WTC11 (cell line): ENCODE results near the gene ARL15. TPM values are rescaled to one million over a fixed set of nuclear protein-coding genes. Genes with fewer than 3 reads are reported as not detected.

ENCODE experiments used
- ATAC-seq: fragments of 200-7000 bp; cut with Tn5 transposase; 2 replicates; pipeline ENCODE4 v1.10.0; 2021; ENCODE audit warnings: mild to moderate bottlenecking, moderate library complexity
- CTCF ChIA-PET: fragments of 300-600 bp; sonication (Branson Sonifier 250); formaldehyde crosslinking; loops from one replicate; lab custom pipeline; 2021; ENCODE audit warnings: antibody characterized with exemption; lab: Charles Lee
- POLR2A ChIA-PET: fragments of 350-600 bp; sonication (Branson Sonifier 250); formaldehyde crosslinking; loops from one replicate; lab custom pipeline; 2021; ENCODE audit warnings: antibody characterized with exemption; lab: Charles Lee
- DNase-seq: peaks from one replicate; pipeline ENCODE4 v3.0.0; 2021; ENCODE audit warnings: low spot score
- H3K27ac Mint-ChIP-seq: 2 replicates; pipeline ENCODE4 v1.8.0; 2021; ENCODE audit warnings: mixed read lengths
- H3K27me3 Mint-ChIP-seq: 2 replicates; pipeline ENCODE4 v1.8.0; 2021; ENCODE audit warnings: low read depth, mild to moderate bottlenecking, moderate library complexity, mixed read lengths
- H3K36me3 Mint-ChIP-seq: 2 replicates; pipeline ENCODE4 v1.8.0; 2021; ENCODE audit warnings: mixed read lengths
- H3K4me1 Mint-ChIP-seq: 2 replicates; pipeline ENCODE4 v1.8.0; 2022; ENCODE audit warnings: mixed read lengths
- H3K4me3 Mint-ChIP-seq: 2 replicates; pipeline ENCODE4 v1.8.0; 2021; ENCODE audit warnings: mild to moderate bottlenecking, moderate library complexity, mixed read lengths
- H3K9me3 Mint-ChIP-seq: 2 replicates; pipeline ENCODE4 v1.8.0; 2021; ENCODE audit warnings: mixed read lengths
- CREB1 ChIP-seq: sonication (generic); formaldehyde crosslinking; IDR thresholded peaks from 2 replicates; pipeline ENCODE4 v1.8.0; 2023; ENCODE audit warnings: mild to moderate bottlenecking, missing genetic modification reagents
- ESRRA ChIP-seq: sonication (generic); formaldehyde crosslinking; IDR thresholded peaks from 2 replicates; pipeline ENCODE4 v1.8.1; 2022; ENCODE audit warnings: mild to moderate bottlenecking, missing genetic modification reagents, borderline replicate concordance
- FOXP1 ChIP-seq: sonication (generic); formaldehyde crosslinking; IDR thresholded peaks from 2 replicates; pipeline ENCODE4 v1.8.0; 2022; ENCODE audit warnings: missing genetic modification reagents, mild to moderate bottlenecking, moderate library complexity, borderline replicate concordance
- GTF2I ChIP-seq: fragments of 250-450 bp; sonication (Bioruptor Pico); conservative IDR thresholded peaks from 2 replicates; pipeline ENCODE4 v1.4.0; 2021; ENCODE audit warnings: mild to moderate bottlenecking
- HMGA2 ChIP-seq: fragments of 250-450 bp; sonication (Bioruptor Pico); IDR thresholded peaks from 2 replicates; pipeline ENCODE4 v1.4.0; 2021; ENCODE audit warnings: mild to moderate bottlenecking, moderate library complexity
- KAT7 ChIP-seq: sonication (generic); formaldehyde crosslinking; IDR thresholded peaks from 2 replicates; pipeline ENCODE4 v1.8.1; 2023; ENCODE audit warnings: missing genetic modification reagents, mild to moderate bottlenecking, borderline replicate concordance
- RORB ChIP-seq: fragments of 250-450 bp; sonication (Bioruptor Pico); IDR thresholded peaks from 2 replicates; pipeline ENCODE4 v1.9.0; 2021; ENCODE audit warnings: mild to moderate bottlenecking
- TP53 ChIP-seq: sonication (generic); formaldehyde crosslinking; IDR thresholded peaks from 2 replicates; pipeline ENCODE4 v1.8.1; 2023; ENCODE audit warnings: mild to moderate bottlenecking, missing genetic modification reagents
- ZNF219 ChIP-seq: sonication (generic); formaldehyde crosslinking; IDR thresholded peaks from 2 replicates; pipeline ENCODE4 v1.8.0; 2023; ENCODE audit warnings: missing genetic modification reagents, mild to moderate bottlenecking, borderline replicate concordance
- total RNA-seq: library from RNA; stranded (reverse); gene quantifications from 3 replicates; pipeline ENCODE4 v1.2.3, GENCODE V29; 2021
- TF ChIP-seq, protein P1 (sequence below): sonication (generic); formaldehyde crosslinking; IDR thresholded peaks from 2 replicates; pipeline ENCODE4 v1.8.1; 2023; ENCODE audit warnings: mild to moderate bottlenecking, missing genetic modification reagents, moderate library complexity
- TF ChIP-seq, protein P2 (sequence below): sonication (generic); formaldehyde crosslinking; IDR thresholded peaks from 2 replicates; pipeline ENCODE4 v1.8.1; 2022; ENCODE audit warnings: mild to moderate bottlenecking, moderate library complexity, missing genetic modification reagents
- TF ChIP-seq, protein P3 (sequence below): sonication (generic); formaldehyde crosslinking; conservative IDR thresholded peaks from 2 replicates; pipeline ENCODE4 v1.8.1; 2022; ENCODE audit warnings: mild to moderate bottlenecking, missing genetic modification reagents
- TF ChIP-seq, protein P4 (sequence below): sonication (generic); formaldehyde crosslinking; IDR thresholded peaks from 2 replicates; pipeline ENCODE4 v1.8.1; 2022; ENCODE audit warnings: low read depth, missing genetic modification reagents, borderline replicate concordance
- TF ChIP-seq, protein P5 (sequence below): sonication (generic); formaldehyde crosslinking; IDR thresholded peaks from 2 replicates; pipeline ENCODE4 v1.8.0; 2023; ENCODE audit warnings: missing genetic modification reagents, mild to moderate bottlenecking, borderline replicate concordance
- TF ChIP-seq, protein P6 (sequence below): fragments of 250-450 bp; sonication (Bioruptor Pico); IDR thresholded peaks from 2 replicates; pipeline ENCODE4 v1.9.0; 2021; ENCODE audit warnings: moderate library complexity, mild to moderate bottlenecking, inconsistent platforms, borderline replicate concordance
- TF ChIP-seq, protein P7 (sequence below): sonication (generic); formaldehyde crosslinking; IDR thresholded peaks from 2 replicates; pipeline ENCODE4 v1.8.1; 2022; ENCODE audit warnings: low read depth, mild to moderate bottlenecking, moderate library complexity, missing genetic modification reagents, borderline replicate concordance

ARL15 gene
- total RNA-seq, 1 experiment from 2014 or later = 20.1 TPM

DNA sequence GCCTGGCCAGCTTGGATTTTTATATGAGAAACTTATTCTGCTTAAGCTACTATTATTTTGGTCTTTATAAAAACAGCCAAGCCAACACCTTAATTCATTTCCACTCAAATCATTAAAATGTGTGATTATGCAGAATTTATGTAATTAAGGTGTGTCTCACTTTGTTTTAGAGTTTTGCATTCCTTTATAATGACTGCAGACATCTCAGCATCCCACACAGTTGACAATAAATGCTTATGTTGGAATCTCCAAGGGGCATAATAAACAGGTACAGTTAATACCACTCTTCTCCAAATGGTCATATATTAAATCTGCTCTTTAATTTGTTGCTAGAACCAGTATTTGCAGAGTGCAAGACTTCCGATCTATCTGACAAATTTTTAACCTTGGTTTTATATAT is 34.3 kb downstream of the ARL15 start:
- ChIA-PET CTCF (interaction anchor here (0.6 kb wide), 1 partner anchor 32 kb away, joined by 3 read pairs; no protein-coding TSS in a partner anchor), POLR2A (no interaction called here)
- peaks cover 25% of the 10 kb centered on the region for H3K4me1 Mint-ChIP-seq
- TF ChIP-seq CREB1 (CRISPR knock-in tag) (no peak), FOXP1 (no peak), GTF2I (CRISPR knock-in tag) (no peak), HMGA2 (CRISPR knock-in tag) (no peak), ZNF219 (CRISPR knock-in tag) (no peak), ESRRA (CRISPR knock-in tag) (no peak), TP53 (CRISPR knock-in tag) (no peak), KAT7 (no peak), RORB (CRISPR knock-in tag) (no peak)
- TF ChIP-seq, protein P1, sequence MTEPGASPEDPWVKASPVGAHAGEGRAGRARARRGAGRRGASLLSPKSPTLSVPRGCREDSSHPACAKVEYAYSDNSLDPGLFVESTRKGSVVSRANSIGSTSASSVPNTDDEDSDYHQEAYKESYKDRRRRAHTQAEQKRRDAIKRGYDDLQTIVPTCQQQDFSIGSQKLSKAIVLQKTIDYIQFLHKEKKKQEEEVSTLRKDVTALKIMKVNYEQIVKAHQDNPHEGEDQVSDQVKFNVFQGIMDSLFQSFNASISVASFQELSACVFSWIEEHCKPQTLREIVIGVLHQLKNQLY (CRISPR knock-in tag) = no peak
- TF ChIP-seq, protein P2, sequence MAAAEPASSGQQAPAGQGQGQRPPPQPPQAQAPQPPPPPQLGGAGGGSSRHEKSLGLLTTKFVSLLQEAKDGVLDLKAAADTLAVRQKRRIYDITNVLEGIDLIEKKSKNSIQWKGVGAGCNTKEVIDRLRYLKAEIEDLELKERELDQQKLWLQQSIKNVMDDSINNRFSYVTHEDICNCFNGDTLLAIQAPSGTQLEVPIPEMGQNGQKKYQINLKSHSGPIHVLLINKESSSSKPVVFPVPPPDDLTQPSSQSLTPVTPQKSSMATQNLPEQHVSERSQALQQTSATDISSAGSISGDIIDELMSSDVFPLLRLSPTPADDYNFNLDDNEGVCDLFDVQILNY (CRISPR knock-in tag) = no peak
- TF ChIP-seq, protein P3, sequence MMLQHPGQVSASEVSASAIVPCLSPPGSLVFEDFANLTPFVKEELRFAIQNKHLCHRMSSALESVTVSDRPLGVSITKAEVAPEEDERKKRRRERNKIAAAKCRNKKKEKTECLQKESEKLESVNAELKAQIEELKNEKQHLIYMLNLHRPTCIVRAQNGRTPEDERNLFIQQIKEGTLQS (CRISPR knock-in tag) = no peak
- TF ChIP-seq, protein P4, sequence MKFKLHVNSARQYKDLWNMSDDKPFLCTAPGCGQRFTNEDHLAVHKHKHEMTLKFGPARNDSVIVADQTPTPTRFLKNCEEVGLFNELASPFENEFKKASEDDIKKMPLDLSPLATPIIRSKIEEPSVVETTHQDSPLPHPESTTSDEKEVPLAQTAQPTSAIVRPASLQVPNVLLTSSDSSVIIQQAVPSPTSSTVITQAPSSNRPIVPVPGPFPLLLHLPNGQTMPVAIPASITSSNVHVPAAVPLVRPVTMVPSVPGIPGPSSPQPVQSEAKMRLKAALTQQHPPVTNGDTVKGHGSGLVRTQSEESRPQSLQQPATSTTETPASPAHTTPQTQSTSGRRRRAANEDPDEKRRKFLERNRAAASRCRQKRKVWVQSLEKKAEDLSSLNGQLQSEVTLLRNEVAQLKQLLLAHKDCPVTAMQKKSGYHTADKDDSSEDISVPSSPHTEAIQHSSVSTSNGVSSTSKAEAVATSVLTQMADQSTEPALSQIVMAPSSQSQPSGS (CRISPR knock-in tag) = no peak
- TF ChIP-seq, protein P5, sequence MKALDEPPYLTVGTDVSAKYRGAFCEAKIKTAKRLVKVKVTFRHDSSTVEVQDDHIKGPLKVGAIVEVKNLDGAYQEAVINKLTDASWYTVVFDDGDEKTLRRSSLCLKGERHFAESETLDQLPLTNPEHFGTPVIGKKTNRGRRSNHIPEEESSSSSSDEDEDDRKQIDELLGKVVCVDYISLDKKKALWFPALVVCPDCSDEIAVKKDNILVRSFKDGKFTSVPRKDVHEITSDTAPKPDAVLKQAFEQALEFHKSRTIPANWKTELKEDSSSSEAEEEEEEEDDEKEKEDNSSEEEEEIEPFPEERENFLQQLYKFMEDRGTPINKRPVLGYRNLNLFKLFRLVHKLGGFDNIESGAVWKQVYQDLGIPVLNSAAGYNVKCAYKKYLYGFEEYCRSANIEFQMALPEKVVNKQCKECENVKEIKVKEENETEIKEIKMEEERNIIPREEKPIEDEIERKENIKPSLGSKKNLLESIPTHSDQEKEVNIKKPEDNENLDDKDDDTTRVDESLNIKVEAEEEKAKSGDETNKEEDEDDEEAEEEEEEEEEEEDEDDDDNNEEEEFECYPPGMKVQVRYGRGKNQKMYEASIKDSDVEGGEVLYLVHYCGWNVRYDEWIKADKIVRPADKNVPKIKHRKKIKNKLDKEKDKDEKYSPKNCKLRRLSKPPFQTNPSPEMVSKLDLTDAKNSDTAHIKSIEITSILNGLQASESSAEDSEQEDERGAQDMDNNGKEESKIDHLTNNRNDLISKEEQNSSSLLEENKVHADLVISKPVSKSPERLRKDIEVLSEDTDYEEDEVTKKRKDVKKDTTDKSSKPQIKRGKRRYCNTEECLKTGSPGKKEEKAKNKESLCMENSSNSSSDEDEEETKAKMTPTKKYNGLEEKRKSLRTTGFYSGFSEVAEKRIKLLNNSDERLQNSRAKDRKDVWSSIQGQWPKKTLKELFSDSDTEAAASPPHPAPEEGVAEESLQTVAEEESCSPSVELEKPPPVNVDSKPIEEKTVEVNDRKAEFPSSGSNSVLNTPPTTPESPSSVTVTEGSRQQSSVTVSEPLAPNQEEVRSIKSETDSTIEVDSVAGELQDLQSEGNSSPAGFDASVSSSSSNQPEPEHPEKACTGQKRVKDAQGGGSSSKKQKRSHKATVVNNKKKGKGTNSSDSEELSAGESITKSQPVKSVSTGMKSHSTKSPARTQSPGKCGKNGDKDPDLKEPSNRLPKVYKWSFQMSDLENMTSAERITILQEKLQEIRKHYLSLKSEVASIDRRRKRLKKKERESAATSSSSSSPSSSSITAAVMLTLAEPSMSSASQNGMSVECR = no peak
- TF ChIP-seq, protein P6, sequence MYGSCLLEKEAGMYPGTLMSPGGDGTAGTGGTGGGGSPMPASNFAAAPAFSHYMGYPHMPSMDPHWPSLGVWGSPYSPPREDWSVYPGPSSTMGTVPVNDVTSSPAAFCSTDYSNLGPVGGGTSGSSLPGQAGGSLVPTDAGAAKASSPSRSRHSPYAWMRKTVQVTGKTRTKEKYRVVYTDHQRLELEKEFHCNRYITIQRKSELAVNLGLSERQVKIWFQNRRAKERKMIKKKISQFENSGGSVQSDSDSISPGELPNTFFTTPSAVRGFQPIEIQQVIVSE (CRISPR knock-in tag) = no peak
- TF ChIP-seq, protein P7, sequence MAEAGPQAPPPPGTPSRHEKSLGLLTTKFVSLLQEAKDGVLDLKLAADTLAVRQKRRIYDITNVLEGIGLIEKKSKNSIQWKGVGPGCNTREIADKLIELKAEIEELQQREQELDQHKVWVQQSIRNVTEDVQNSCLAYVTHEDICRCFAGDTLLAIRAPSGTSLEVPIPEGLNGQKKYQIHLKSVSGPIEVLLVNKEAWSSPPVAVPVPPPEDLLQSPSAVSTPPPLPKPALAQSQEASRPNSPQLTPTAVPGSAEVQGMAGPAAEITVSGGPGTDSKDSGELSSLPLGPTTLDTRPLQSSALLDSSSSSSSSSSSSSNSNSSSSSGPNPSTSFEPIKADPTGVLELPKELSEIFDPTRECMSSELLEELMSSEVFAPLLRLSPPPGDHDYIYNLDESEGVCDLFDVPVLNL (CRISPR knock-in tag) = no peak
- peaks cover 6% of the 10 kb centered on the region for H3K9me3 Mint-ChIP-seq
- DNase-seq = no peak
- no peak overlapping the region; the same call in 1 of the 2 replicates for H3K27ac Mint-ChIP-seq
- peaks cover 4% of the 10 kb centered on the region for H3K36me3 Mint-ChIP-seq
- no peak overlapping the region for H3K4me3 Mint-ChIP-seq
- no peak for ATAC-seq
- H3K27me3 Mint-ChIP-seq = no peaks in the 10 kb centered on the region
